HG02610 (cell line): ENCODE measurements around the gene SIPA1L3.

Source experiments
- ATAC-seq: cut with Tn5 transposase; IDR thresholded peaks from one replicate; pipeline ENCODE4 v1.9.1; 2021; ENCODE audit warnings: mild to moderate bottlenecking, moderate library complexity; ENCODE audit not compliant: unreplicated experiment

Gene SIPA1L3

GRCh38 chr19:38180071-38180470 lies 273.1 kb downstream of the SIPA1L3 start:
- no peak for ATAC-seq

- ATAC-seq = no peak
Measured at GRCh38 chr19:38182536-38183210, 275.7 kb downstream of the SIPA1L3 start.

- ATAC-seq = no peak
Measured at GRCh38 chr19:38183251-38183897, 276.4 kb downstream of the SIPA1L3 start.

- ATAC-seq = no peak
Measured at GRCh38 chr19:38184815-38185214, 277.8 kb downstream of the SIPA1L3 start.

GRCh38 chr19:38185562-38185961 lies 278.6 kb downstream of the SIPA1L3 start:
- ATAC-seq = no peak

- ATAC-seq = no peak
Measured at GRCh38 chr19:38190061-38190460, 283.1 kb downstream of the SIPA1L3 start.

GRCh38 chr19:38190793-38191192 lies 283.8 kb downstream of the SIPA1L3 start:
- ATAC-seq = no peak

GRCh38 chr19:38191747-38192146 lies 284.7 kb downstream of the SIPA1L3 start:
- ATAC-seq = no peak

- ATAC-seq = no peak
Measured at GRCh38 chr19:38193445-38193844, 286.4 kb downstream of the SIPA1L3 start.

- no peak for ATAC-seq
Measured at GRCh38 chr19:38194061-38194701, 287.2 kb downstream of the SIPA1L3 start.

- no peak for ATAC-seq
Measured at GRCh38 chr19:38195237-38195636, 288.2 kb downstream of the SIPA1L3 start.

- ATAC-seq = no peak
Measured at GRCh38 chr19:38196245-38196837, 289.3 kb downstream of the SIPA1L3 start.

- no peak for ATAC-seq
Measured at GRCh38 chr19:38196948-38197656, 290.1 kb downstream of the SIPA1L3 start.

GRCh38 chr19:38197937-38198704 lies 291.1 kb downstream of the SIPA1L3 start:
- ATAC-seq = no peak

- ATAC-seq = no peak
Measured at GRCh38 chr19:38199340-38199739, 292.3 kb downstream of the SIPA1L3 start.

- no peak for ATAC-seq
Measured at GRCh38 chr19:38201731-38202130, 294.7 kb downstream of the SIPA1L3 start.

- ATAC-seq = no peak
Measured at GRCh38 chr19:38202504-38202903, 295.5 kb downstream of the SIPA1L3 start.

- no peak for ATAC-seq
Measured at GRCh38 chr19:38203197-38203596, 296.2 kb downstream of the SIPA1L3 start.

GRCh38 chr19:38204096-38204495 lies 297.1 kb downstream of the SIPA1L3 start:
- no peak for ATAC-seq

GRCh38 chr19:38204728-38205127 lies 297.7 kb downstream of the SIPA1L3 start:
- no peak for ATAC-seq
